ENCODE results near the gene LASP1.
"Not testable (repeated sequence)": the region's sequence is repeated elsewhere in the genome, so short reads cannot be mapped to it uniquely, and the experiment has no call there.

LASP1 gene, protein sequence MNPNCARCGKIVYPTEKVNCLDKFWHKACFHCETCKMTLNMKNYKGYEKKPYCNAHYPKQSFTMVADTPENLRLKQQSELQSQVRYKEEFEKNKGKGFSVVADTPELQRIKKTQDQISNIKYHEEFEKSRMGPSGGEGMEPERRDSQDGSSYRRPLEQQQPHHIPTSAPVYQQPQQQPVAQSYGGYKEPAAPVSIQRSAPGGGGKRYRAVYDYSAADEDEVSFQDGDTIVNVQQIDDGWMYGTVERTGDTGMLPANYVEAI

GRCh38 chr17:38869526-38870258, at the start of gene LASP1:
TSS of gene LASP1 (plus strand) at chr17:38870058. CDS start at chr17:38870190, 132 bp downstream.
- peak in 54 of 56 donors; percentile 54 to 90 (median 82) for DNase-seq

DNA sequence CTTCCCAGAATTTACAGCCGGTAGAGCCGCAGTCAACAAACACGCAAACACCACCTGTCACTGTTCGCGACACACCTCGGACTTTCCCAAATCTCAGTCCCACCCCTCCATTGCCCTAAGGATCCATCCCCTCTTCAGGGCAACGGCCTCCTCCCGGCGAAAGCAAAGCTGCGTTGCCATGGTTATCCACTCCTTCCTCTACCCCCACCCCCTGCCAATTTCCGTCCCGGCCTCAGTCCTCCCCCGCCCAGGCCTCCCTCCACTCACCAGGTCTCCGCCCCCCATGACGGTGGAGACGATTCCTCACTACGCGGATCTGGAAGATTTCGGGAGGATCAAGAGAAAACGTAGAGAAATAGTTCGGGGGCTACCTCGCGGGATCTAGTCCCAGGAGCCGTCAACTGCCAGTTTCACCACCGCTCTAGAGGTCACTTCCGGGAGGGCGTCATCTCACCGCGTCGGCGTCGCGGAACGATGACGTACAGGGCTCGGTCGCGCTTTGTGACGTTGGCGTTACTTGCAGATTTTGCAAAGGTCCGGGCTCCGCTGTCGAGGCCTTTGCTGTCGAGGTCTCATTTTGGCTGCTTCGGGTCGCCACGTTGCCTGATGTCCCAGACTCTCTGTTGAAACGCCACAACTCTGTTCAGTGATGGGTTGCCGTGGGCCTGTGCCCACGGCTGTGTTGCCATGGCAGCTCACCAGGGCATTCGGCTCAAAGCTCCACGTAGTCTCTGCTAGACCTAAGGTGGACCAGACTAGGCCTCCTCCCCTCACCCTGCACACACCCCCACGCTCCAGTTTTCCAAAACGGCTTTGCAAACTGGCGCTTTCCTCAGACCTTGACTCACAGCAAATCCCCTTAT, 44.7 kb upstream of the LASP1 start, which contains the start of gene CWC25:
Gene CWC25 (minus strand): TSS at position 423 of the 863 bp plus-strand sequence. CDS start 138 bp downstream, at position 285.
- DNase-seq = peak in 55 of 56 donors; percentile 30 to 97 (median 91)

DNA sequence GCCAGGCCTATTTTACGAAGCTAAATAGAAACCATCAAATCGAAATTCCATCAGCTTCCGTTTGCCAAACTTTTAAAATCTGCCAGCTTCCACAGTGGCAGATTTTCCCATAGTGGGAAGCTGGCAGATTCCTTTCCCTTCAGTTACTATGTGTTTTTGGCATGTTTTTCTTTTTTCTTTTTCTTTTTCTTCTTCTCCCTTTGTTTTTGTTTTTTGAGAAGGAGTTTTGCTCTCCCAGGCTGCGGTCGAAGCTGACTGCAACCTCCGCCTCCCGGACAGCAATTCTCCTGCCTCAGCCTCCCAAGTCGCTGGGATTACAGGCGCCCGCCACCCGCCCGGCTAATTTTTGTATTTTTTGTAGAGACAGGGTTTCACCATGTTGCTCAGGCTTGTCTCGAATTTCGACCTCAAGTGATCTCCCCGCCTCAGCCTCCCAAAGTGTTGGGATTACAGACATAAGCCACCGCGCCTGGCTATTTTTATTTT, 44.1 kb upstream of the LASP1 start:
- DNase-seq = no peak

DNA sequence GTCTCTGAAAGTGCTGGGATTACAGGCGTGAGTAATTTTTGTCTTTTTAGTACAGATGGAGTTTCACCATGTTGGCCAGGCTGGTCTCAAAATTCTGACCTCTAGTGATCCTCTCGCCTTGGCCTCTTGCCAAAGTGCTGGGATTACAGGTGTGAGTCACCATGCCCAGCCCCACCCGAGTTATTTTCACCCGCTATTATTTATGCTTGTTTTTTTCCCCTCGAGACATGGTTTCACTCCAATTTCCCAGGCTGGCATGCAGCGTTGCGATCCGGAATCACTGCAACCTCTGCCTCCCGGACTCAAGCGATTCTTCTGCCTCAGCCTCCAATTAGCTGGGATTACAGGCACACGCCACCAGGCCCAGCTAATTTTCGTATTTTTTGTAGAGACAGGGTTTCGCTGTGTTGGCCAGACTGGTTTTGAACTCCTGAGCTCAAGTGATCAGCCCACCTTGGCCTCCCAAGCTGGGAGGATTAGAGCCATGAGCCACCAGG, 25.5 kb upstream of the LASP1 start:
- DNase-seq = no peak

DNA sequence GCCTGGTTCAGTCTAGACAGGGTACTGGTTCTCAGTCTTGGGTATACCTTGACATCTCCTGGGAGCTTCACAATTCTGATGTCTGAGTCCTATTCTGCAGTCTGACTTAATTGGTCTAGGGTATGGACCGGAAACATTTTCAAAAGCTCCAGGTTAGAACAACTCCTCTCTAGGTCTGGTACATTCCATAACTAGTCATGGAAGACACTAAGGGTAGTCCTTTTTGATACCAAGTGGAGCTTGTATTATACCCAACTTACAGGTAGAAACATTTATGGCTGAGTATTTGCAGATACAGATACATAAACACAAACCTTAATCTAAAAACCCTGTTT, 21.3 kb upstream of the LASP1 start:
- DNase-seq = no peak

DNA sequence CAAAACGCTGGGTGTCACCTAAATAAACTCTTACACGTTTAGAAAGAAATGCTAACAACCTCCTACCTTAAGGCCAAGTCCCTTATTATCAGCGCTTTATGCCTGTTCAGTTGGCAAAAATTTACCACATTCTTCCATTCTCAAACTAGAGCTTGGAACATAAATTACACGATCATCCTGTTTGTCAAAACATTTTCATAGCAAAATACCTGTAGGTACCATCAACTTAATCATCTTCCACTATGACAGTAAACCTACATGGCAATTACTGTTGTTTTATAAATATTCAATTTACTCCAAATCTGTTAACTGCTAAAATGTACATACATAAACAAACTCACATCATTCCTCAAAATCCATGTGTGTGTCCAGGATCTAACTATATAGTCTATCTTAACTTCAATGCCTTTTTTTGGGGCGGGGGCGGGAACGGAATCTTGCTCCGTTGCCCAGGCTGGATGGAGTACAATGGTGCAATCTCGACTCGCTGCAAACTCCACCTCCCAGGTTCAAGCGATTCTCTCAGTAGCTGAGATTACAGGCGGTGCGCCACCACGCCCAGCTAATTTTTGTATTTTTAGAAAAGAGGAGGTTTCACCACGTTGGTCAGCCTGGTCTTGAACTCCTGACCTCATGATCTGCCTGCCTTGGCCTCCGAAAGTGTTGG, 20.8 kb upstream of the LASP1 start:
- no peak for DNase-seq

GRCh38 chr17:38850374-38850773, 19.5 kb upstream of the LASP1 start:
- no peak for DNase-seq

GRCh38 chr17:38851434-38851833, 18.4 kb upstream of the LASP1 start:
- no peak for DNase-seq

GRCh38 chr17:38852771-38853291, 17.0 kb upstream of the LASP1 start:
- DNase-seq = no peak

GRCh38 chr17:38853292-38854219, 16.3 kb upstream of the LASP1 start, which contains the start of gene RPL23:
TSS of gene RPL23 (minus strand) at chr17:38853721. CDS start at chr17:38853710, 11 bp downstream.
- DNase-seq = peak; percentile 42 to 97 (median 87)

- not testable (repeated sequence) for DNase-seq
Measured at GRCh38 chr17:38855101-38855714, 14.7 kb upstream of the LASP1 start.

- no peak for DNase-seq
Measured at GRCh38 chr17:38857271-38857670, 12.6 kb upstream of the LASP1 start.

- peak in 2 of 56 donors; percentile 5 to 8 for DNase-seq
Measured at GRCh38 chr17:38861399-38861843, 8.4 kb upstream of the LASP1 start.

DNA sequence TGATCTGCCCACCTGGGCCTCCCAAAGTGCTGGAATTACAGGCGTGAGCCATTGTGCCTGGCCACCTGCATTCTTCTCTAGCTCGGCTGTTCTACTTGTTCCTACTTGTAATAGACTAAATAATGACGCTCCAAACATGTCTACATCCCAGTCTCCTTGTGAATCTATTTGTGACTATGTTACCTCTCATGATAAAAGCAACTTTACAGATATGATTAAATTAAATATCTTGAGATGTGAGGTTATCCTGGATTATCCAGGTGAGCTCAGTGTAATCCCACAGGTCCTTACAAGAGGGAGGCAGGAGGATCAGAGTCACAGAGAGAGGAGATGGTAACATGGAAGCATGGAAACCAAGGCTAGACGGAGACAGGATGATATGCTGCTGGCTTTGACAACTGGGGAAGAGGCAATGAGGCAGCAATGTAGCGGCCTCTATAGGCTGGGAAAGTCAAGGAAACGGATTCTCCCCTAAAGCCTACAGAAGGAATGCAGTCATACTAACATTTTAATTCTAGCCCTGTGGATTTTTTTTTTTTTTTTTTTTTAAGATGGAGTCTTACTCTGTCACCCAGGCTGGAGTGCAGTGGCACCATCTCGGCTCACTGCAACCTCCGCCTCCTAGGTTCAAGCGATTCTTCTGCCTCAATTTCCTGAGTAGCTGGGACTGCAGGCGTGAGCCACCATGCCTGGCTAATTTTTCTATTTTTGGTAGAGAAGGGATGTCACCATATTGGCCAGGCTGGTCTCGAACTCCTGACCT, 5.0 kb upstream of the LASP1 start:
- DNase-seq = no peak

- peak in 45 of 56 donors; percentile 16 to 81 (median 52) for DNase-seq
Measured at GRCh38 chr17:38867179-38867967, 2.5 kb upstream of the LASP1 start.

- DNase-seq = peak in 4 of 56 donors; percentile 37 to 54 (median 48)
Measured at GRCh38 chr17:38867968-38868816, 1.7 kb upstream of the LASP1 start.

Measured in nucleus accumbens (tissue), 56 donors.